Ovary (tissue), 3 donors: Measurements from ENCODE around the gene PRTG.

ENCODE experiments used
- CTCF ChIP-seq, 3 donors: fragments of 450-650 bp in 2 of 3; fragments of 200-600 bp in 1 of 3; IDR thresholded peaks; one replicate each; pipeline versions ENCODE4 v1.5.1 to v1.8.0; 2016 to 2022; ENCODE audit warnings: antibody characterized with exemption in 3 of 3, mild to moderate bottlenecking in 1 of 3
- POLR2A ChIP-seq: fragments of 450-650 bp; IDR thresholded peaks from one replicate; pipeline ENCODE4 v1.6.1; 2017; ENCODE audit warnings: antibody characterized with exemption, mild to moderate bottlenecking, moderate library complexity
- donor health status: DM: no; HTN: no; CAD: no.

- no peak for TF ChIP-seq CTCF (IDR thresholded peaks at IDR 0.05)
- no peak for TF ChIP-seq POLR2A
Measured at GRCh38 chr15:55658886-55659285, 84.1 kb downstream of the PRTG start.
